Ectodermal cell (in vitro differentiated cells): ENCODE results near the gene AFF1.

Experiments
- H3K27ac ChIP-seq: 2 replicates; pipeline ENCODE4 v1.7.0; 2013; ENCODE audit warnings: mild to moderate bottlenecking, low read depth, low read length; ENCODE audit not compliant: insufficient read depth, poor library complexity, severe bottlenecking
- H3K27me3 ChIP-seq: 2 replicates; pipeline ENCODE4 v1.7.0; 2013; ENCODE audit warnings: mild to moderate bottlenecking, low read length; ENCODE audit not compliant: insufficient read depth, control insufficient read depth, poor library complexity, severe bottlenecking
- H3K36me3 ChIP-seq: one replicate; pipeline ENCODE4 v1.7.0; 2013; ENCODE audit warnings: low read length; ENCODE audit not compliant: control insufficient read depth, insufficient read depth
- H3K4me1 ChIP-seq: one replicate; pipeline ENCODE4 v1.7.0; 2013; ENCODE audit warnings: low read length; ENCODE audit not compliant: control insufficient read depth, insufficient read depth
- H3K4me3 ChIP-seq: 2 replicates; pipeline ENCODE4 v1.7.0; 2013; ENCODE audit warnings: low read depth, low read length, control low read depth; ENCODE audit not compliant: insufficient read depth
- H3K9me3 ChIP-seq: 2 replicates; pipeline ENCODE4 v1.7.0; 2013; ENCODE audit warnings: mild to moderate bottlenecking, low read length, moderate library complexity; ENCODE audit not compliant: control insufficient read depth
- WGBS, 2 experiments: methylation state at CpG; one replicate each; pipeline ENCODE4 v1.1.7; 2013; ENCODE audit warnings: missing lambda C conversion rate in 2 of 2; 5-methylcytosine and 5-hydroxymethylcytosine counted together

AFF1 gene

GRCh38 chr4:87109121-87109520 is 174.3 kb downstream of the AFF1 start:
- Histone ChIP-seq H3K27me3 (no peaks in the 10 kb centered on the region), H3K4me1 (no peaks in the 10 kb centered on the region), H3K36me3 (peaks cover 15% of the 10 kb centered on the region), H3K9me3 (no peaks in the 10 kb centered on the region), H3K27ac (no peak overlapping the region), H3K4me3 (no peak overlapping the region)
- 96 to 98% methylated on average over 3 of the region's 3 CpGs for WGBS, 2 experiments

DNA sequence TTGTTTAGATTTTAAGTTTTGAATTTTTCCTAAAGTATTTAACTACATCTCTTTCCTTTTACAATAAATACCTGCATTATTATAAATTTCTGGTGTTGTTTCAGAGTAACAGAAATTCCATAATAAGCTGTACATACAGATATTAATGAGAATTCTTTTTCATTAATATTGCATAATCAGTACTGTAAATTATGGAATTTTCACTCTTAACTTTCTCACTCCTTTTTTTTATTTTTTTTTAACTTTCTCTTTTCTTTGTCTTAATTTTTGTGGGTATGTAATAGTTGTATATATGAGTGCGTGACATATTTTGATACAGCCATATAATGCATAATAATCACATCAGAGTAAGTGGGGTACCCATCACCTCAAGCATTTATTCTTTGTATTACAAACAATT is 175.1 kb downstream of the AFF1 start:
- WGBS, 2 experiments, result no CpG with 5 or more reads among the region's 1 CpG
- no peaks in the 10 kb centered on the region for H3K9me3 ChIP-seq
- H3K4me3 ChIP-seq, result no peak overlapping the region
- H3K27ac ChIP-seq, result no peak overlapping the region
- H3K4me1 ChIP-seq, result no peaks in the 10 kb centered on the region
- H3K36me3 ChIP-seq, result peaks cover 20% of the 10 kb centered on the region
- no peaks in the 10 kb centered on the region for H3K27me3 ChIP-seq

DNA sequence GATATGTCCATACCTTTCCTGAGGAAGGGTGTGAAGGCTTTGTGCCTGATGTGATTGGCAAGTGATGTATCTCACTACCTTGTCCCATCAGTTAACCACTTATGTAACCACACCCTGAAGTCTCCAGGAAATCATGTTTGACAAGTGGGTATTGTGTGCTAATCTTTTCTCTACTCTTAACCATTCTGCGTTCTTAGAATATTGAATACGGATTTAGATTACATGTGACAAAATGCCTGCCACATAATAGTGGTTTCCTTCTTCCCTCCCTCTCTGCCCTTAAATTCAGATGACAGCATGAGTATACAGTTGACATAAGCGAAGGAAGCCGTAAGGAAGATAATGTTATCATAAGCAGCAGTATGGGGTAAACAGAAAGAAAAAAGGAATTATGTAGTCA is 177.3 kb downstream of the AFF1 start:
- peaks cover under 1% of the 10 kb centered on the region for H3K4me1 ChIP-seq
- no peaks in the 10 kb centered on the region for H3K9me3 ChIP-seq
- no peaks in the 10 kb centered on the region for H3K27me3 ChIP-seq
- H3K36me3 ChIP-seq, result peaks cover 39% of the 10 kb centered on the region
- no peak overlapping the region for H3K4me3 ChIP-seq
- no peak overlapping the region for H3K27ac ChIP-seq
- 96 to 99% methylated on average over 4 of the region's 4 CpGs for WGBS, 2 experiments

GRCh38 chr4:87114245-87115062 is 179.6 kb downstream of the AFF1 start:
- Histone ChIP-seq H3K4me3 (no peak overlapping the region), H3K27ac (no peak overlapping the region), H3K36me3 (peaks cover 31% of the 10 kb centered on the region), H3K9me3 (no peaks in the 10 kb centered on the region), H3K27me3 (no peaks in the 10 kb centered on the region), H3K4me1 (peaks cover 8% of the 10 kb centered on the region)
- WGBS, 2 experiments, result 89% methylated on average over 24 of the region's 24 CpGs

DNA sequence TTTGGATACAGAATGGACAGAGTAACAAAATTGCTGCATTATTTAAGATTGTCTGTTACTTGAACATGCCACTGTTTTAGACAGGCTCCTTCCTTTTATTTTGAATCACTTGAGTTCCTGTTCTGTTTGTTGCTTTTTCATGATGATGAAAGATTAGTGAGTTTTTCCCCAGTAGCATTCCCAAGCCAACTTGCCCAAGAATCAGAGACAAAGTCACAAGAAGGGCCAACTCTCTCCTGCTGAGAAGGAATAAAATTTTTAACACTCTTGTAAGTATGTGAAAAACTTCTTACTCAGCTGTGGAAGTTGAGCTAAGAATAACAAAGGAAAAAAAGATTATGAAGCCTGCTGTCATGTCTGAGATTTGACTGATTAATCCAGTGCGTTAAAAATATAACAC is 181.4 kb downstream of the AFF1 start:
- Histone ChIP-seq H3K4me1 (peaks cover 17% of the 10 kb centered on the region), H3K4me3 (no peak overlapping the region), H3K27ac (no peak overlapping the region), H3K36me3 (peaks cover 31% of the 10 kb centered on the region), H3K27me3 (no peaks in the 10 kb centered on the region), H3K9me3 (no peaks in the 10 kb centered on the region)
- WGBS, 2 experiments, result 93 to 96% methylated on average over 1 of the region's 1 CpG

DNA sequence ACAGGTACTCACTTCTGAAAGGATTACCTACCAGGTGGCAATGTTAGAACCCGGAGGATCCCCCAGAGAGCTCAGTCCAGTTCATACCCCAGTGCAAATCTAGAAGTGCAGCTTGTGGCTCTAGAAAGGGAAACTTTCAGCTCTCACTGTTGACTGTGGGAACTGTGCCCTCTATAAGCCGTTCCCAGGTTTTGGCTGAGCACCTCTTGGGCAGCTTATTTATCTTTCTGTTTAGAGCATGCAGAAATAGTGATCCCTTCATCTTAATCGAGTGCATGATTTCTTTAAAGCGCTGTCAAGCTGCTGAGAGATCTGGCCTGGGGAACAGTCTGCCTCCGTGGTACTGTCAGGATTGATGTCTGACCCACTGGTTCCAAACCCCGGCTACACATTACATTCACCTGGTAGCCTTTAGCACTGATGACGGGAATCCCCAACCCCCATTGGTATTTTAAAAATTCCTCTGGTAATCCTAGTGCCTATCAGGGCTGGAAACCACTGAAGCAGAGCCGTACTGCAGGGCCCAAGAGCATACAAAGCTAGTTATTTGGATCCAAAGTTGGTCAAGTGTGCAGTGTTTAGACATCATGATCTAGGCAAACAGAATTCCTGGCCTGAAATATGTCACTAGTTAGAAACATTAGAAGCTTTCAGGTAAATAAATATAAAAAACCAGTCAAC is 182.4 kb downstream of the AFF1 start:
- 85 to 89% methylated on average over 8 of the region's 8 CpGs for WGBS, 2 experiments
- Histone ChIP-seq H3K4me1 (peaks cover 17% of the 10 kb centered on the region), H3K36me3 (peaks cover 25% of the 10 kb centered on the region), H3K27ac (no peak overlapping the region), H3K4me3 (no peak overlapping the region), H3K9me3 (no peaks in the 10 kb centered on the region), H3K27me3 (no peaks in the 10 kb centered on the region)

GRCh38 chr4:87117732-87118075 is 182.9 kb downstream of the AFF1 start:
- peaks cover 17% of the 10 kb centered on the region for H3K4me1 ChIP-seq
- 95 to 97% methylated on average over 5 of the region's 5 CpGs for WGBS, 2 experiments

DNA sequence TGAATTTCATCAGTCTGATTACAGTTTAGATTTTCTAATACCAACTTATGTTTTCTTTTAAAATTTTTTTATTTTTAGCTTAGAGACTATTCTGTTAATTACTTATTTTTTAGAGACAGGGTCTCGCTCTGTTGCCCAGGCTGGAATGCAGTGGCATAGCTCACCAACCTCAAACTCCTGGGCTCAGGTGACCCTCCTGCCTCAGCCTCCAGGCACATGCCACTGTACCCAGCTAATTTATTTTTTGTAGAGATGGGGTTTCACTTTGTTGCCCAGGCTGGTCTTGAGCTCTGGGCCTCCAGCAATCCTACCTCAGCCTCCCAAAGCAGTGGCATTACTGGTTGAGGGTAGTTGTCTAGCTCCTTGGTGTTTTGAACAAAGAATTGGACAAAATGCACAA is 183.6 kb downstream of the AFF1 start:
- H3K27ac ChIP-seq, result no peak overlapping the region
- H3K36me3 ChIP-seq, result peaks cover 25% of the 10 kb centered on the region
- no peak overlapping the region for H3K4me3 ChIP-seq
- peaks cover 17% of the 10 kb centered on the region for H3K4me1 ChIP-seq
- no peaks in the 10 kb centered on the region for H3K9me3 ChIP-seq
- no peaks in the 10 kb centered on the region for H3K27me3 ChIP-seq
- 100% methylated on average over 1 of the region's 1 CpG for whole genome bisulfite sequencing, 2 experiments

More at GRCh38 chr4:87117732-87118075, 182.9 kb downstream of the AFF1 start:
- Histone ChIP-seq H3K27me3 (no peaks in the 10 kb centered on the region), H3K36me3 (peaks cover 25% of the 10 kb centered on the region), H3K4me3 (no peak overlapping the region), H3K27ac (no peak overlapping the region), H3K9me3 (no peaks in the 10 kb centered on the region)

- no peaks in the 10 kb centered on the region for H3K9me3 ChIP-seq
- H3K4me3 ChIP-seq, result no peak overlapping the region
- 87 to 100% methylated on average over 2 of the region's 2 CpGs for WGBS, 2 experiments
- H3K27me3 ChIP-seq, result no peaks in the 10 kb centered on the region
- no peak overlapping the region for H3K27ac ChIP-seq
- H3K4me1 ChIP-seq, result peaks cover 17% of the 10 kb centered on the region
- peaks cover 25% of the 10 kb centered on the region for H3K36me3 ChIP-seq
Observed at GRCh38 chr4:87118826-87119225, 184.0 kb downstream of the AFF1 start.

DNA sequence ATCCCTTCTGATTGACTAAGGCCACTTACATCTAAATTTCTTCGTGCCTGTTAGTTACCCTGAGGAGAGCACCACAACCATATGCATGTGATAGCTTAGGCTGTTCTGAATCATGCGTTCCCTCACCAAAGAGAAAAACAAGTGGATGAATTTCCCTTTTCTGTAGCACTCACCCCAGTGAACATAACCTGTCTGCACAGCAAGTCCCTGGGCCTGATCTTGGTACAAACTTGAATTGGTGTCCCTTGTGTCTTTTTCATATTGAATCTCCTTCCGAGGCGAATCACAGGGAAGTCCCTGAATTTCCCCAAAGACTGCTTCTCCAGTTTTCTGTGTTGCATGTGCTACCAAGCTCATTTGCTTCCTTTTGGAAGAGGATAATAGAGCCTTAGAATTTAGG is 185.2 kb downstream of the AFF1 start:
- Histone ChIP-seq H3K9me3 (no peaks in the 10 kb centered on the region), H3K4me3 (no peak overlapping the region), H3K4me1 (peaks cover 17% of the 10 kb centered on the region), H3K27ac (no peak overlapping the region), H3K36me3 (peaks cover 23% of the 10 kb centered on the region), H3K27me3 (no peaks in the 10 kb centered on the region)
- WGBS, 2 experiments, result 93 to 96% methylated on average over 4 of the region's 4 CpGs
